OCI-LY7 (cell line): ENCODE measurements around the gene AHSG.

Experiments used
- EZH2phosphoT487 ChIP-seq: fragments of 200-600 bp; sonication (generic); IDR thresholded peaks from 2 replicates; pipeline ENCODE4 v1.6.1; 2018; ENCODE audit warnings: low read depth, borderline replicate concordance, mild to moderate bottlenecking, mixed run types, antibody characterized with exemption, low read length, moderate library complexity, mixed read lengths
- TF ChIP-seq, protein P1 (sequence below): fragments of 200-600 bp; sonication (generic); conservative IDR thresholded peaks from 2 replicates; pipeline ENCODE4 v1.5.1; 2014; ENCODE audit warnings: mild to moderate bottlenecking, antibody characterized with exemption, low read length, moderate library complexity, mixed read lengths

DNA sequence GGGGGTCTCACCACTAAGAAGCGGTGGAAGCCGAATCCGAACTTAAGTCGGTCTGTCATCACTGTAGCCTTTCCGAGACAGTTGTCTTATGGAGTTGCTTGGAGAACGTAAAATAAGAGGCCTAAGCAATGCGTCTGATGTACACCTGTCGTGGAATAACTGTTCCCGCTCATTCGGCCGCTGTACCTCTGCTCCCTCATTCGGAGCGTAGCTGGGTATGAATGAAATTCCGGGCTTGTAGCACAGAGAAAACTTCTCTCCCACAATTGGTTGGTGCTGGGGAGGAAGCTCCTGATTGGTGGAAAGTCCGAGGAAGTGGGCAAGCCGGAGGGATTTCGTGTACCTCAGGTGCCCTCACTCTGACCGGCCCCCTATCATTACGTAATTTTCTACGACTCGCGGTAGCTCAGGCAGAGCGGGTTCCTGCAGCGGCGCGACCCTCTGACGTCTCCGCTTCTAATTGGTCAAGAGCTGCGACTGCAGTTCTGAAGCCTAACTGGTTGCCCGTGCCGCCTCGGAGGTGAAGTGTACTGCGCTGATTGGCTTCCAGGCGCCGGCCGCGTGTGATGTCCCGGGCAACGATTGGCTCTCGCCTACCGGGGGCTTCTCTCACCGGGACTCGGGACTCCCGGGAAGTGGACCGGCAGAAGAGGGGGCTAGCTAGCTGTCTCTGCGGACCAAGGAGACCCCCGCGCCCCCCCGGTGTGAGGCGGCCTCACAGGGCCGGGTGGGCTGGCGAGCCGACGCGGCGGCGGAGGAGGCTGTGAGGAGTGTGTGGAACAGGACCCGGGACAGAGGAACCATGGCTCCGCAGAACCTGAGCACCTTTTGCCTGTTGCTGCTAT lies 42.5 kb upstream of the AHSG start, which contains the start of gene DNAJB11:
- TF ChIP-seq, protein P1, sequence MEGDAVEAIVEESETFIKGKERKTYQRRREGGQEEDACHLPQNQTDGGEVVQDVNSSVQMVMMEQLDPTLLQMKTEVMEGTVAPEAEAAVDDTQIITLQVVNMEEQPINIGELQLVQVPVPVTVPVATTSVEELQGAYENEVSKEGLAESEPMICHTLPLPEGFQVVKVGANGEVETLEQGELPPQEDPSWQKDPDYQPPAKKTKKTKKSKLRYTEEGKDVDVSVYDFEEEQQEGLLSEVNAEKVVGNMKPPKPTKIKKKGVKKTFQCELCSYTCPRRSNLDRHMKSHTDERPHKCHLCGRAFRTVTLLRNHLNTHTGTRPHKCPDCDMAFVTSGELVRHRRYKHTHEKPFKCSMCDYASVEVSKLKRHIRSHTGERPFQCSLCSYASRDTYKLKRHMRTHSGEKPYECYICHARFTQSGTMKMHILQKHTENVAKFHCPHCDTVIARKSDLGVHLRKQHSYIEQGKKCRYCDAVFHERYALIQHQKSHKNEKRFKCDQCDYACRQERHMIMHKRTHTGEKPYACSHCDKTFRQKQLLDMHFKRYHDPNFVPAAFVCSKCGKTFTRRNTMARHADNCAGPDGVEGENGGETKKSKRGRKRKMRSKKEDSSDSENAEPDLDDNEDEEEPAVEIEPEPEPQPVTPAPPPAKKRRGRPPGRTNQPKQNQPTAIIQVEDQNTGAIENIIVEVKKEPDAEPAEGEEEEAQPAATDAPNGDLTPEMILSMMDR: no peak
- no peak for TF ChIP-seq EZH2phosphoT487
